Dedifferentiated amniotic fluid mesenchymal stem cell (primary cell): Measurements from ENCODE around the gene MSH5.
"Not testable (repeated sequence)": the region's sequence is repeated elsewhere in the genome, so short reads cannot be mapped to it uniquely, and the experiment has no call there.

Source experiments
- DNase-seq: peaks from one replicate; pipeline ENCODE4 v3.0.0-alpha.2; 2016; ENCODE audit errors: extremely low spot score

MSH5 gene

GRCh38 chr6:31739639-31740396 is at the start of gene MSH5:
MSH5 (plus strand) TSS chr6:31740005; CDS start chr6:31740467, 462 bp downstream.
- DNase-seq: peak; percentile 99

DNA sequence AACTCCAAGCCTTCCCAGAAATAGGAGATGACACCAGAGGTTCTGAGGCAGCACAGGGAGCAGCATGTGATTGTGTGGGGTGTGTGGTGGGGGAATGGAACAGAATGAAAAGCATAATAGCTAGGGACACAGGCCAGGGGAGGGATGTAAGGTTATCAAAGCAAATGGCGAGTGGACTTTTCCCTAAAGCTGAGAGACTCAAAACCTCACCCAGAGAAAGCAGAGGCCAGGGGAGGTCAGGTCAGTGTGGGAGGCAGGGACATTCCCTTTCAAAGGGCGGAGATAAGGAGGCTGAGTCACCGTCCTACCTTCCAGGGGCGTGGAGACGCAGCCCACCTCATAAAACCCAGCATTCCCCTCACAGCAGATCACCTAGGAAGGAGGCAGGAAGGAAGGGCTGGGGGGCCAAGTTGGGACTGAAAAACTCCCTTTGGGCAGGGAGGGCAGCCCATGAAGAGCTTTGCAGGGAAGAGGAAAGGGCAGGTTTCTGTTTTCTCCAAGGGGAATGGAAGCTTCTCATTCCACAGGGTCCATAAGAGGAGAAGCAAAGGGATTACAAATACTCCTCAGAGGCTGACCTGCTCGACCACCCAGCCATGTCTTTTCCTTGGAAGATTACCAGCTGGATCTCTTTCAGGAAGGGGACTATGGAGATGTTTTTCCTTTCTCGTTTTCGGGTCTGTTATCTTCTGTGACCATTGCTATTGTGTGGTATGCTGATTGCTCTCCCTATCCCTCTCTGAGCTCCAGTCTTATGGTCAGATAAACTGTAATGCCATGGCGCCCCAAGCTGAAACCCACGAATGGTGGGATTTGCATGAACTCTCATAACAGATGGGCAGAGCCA is 49.4 kb upstream of the MSH5 start:
- no peak for DNase-seq

GRCh38 chr6:31691078-31691463 is 48.7 kb upstream of the MSH5 start:
- no peak for DNase-seq

DNA sequence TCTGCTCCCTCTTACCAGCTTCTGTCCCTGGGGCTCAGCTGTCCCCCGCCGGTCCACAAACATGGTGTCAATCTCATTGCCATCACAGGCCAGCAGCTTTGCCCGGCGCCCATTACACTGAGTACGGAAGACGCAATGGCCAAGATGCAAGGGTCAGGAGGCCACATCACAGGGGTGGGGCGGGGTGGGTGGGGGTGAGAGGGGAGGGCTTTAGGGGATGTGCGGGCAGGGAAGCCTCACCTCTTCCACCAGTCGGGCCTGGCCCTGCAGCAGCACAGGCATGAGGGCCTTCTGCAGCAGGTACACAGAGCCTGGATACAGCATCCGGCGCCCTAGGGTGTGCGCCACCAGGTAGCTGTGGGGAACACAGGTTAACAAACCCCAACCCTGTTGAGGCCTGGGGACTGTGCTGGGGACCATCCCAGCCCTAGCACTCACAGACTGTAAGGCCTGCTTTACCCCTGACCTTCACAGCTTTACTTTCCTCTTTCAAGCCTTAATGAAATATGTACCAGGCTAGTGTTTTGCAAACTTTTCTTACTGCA is 48.2 kb upstream of the MSH5 start:
- no peak for DNase-seq

- no peak for DNase-seq
Observed at GRCh38 chr6:31692353-31692752, 47.5 kb upstream of the MSH5 start.

- DNase-seq: no peak
Observed at GRCh38 chr6:31692886-31693285, 46.9 kb upstream of the MSH5 start.

DNA sequence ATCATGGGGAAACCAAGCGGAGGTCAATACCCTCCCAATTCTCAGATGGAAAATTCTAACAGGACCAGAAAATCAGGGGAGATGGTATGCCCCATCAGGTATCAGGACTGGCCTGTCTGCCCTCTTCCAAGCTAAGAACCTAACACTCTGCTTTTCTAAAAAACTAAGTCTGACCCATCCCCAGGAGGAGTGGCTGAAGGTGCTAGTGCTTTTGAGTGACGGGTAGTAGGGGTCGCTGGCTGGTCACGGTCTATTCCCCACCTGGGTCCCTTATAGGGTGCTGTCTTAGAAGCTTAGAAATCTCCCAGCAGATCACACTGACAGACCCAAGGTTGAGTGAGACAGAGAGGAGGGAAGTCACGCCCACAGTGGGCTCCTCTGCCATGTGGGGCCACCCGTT is 46.3 kb upstream of the MSH5 start:
- no peak for DNase-seq

DNA sequence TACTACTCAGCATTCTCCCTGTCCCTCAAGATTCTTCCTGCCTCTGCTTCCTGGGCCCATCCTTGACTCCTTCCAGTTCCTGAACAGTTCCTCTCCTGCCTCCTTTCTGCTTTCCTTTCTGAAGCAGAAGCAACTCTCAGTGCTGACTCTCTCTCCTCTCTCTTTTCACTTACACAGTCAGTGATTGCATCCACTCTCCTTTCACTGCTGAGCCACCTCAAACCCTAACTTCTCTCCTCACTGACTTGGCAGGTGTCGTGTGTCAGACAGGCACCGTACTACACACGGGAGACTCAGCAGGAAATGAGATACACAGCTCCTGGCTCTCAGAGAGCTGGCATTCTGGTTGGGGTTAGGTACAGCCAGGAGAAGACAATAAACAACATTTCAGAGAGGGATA is 42.2 kb upstream of the MSH5 start:
- no peak for DNase-seq

DNA sequence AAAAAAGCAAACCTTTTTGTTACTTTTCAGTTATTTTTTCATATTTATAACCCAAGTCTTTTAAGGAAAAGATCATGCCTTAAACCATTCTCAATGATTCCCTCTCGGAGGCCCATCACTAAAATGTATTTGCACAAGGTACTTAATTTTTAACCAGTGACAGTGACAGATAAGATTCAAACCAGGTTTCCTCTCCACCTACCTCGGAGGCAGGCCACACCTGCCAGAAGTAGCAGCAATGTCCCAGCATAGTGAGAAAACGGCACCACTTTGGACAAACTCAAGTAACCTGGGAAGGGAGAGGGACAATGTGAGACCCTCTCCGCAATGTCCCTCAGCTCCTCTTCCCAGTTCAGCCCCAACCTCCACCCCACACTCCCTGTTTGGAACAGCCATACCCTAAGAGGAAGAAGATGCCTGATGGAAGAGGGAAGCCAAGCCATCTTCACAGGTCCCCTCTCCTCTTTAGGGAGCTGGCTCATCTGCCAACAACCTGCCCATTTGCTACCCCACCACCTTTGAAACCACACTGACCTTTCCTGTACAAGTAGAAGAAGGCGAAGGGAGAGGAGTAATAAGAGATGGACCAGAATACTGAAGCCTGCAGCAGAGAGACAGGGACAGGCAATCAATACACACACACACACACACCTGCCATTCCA is 38.9 kb upstream of the MSH5 start:
- DNase-seq: no peak

GRCh38 chr6:31701666-31702404 is 38.0 kb upstream of the MSH5 start:
- DNase-seq: no peak

DNA sequence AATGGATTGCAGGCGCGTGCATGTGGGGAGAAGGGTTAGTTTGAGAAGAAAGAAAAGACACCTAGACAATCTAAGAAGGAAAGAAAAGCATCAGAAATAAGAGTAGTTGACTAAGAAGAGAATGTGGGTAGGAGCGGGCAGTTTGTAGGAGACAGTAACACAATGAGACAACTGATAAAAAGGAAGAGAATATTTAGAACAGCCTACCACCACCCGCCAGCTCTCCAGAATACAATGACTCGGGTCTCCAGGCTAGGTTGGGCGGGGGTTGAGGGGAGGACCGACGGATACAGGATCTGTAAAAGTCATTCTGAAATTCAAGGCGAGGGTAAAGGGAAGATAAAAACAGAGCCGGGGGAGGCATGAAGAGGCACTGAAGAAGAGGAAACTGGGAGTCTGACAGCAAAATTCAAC is 37.4 kb upstream of the MSH5 start:
- no peak for DNase-seq

DNA sequence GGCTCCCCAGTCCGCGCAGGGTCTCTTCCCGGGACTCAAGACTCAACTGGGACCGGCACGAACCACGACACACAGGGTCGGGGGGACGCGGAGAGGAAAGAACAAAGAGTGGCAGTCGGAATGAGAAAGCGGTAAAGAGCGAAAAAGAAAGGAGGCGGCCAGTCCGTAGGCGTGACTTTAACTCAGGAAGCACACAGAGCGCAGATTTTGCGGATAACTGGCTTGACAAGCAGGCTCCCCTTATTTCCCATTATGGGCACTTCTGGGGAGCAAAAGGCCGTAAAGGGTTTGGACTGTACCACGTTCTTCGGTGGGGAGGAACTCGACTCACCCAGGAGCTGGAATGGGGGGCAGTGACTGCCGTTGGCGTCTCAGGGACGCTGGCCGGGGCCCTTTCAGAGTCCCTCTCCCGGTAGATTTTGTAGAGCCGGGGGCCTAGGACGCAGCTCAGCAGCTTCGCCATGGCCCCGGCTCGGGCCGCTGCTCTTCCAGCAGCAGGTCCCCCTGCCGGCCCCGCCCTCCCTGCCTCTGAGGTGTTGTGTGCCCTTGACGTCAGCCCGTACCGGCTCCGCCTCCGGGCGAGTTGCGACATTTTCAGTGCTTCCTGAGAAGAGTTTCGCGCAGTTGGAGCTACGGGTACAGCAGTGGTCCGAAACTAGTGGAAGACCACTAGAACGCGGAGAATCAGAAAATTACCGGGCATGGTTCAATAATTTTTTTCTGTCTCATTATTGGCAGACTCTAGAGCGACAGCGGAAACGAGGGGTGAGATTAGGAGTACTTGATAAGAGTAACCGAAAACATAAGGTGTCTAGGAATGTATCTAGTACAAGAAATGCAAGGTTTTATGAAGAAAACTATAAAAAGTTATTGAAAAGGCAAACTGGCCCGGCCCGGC is 36.7 kb upstream of the MSH5 start, which contains the start of gene ABHD16A:
Gene ABHD16A, minus strand, starts transcription at position 506 of the 898 bp plus-strand sequence. Its CDS starts 43 bp downstream, at position 463.
- DNase-seq: peak; percentile 97

DNA sequence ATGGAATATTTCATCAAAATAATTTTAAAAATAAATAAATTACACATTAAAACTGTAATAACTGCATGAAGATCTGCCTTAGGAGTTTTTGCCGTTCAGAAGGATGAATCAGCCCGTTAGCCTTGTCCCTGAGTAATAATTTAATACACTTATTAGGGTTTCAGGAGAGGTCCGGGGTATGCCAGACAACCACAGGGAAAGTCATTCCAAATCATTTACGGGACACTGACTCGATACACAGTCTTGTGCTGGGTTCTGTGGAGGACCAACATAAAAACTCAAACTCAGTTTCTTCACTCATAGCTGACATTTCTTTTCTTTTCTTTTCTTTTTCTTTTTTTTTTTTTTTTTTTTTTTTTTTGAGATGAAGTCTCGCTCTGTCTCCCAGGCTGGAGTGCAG is 33.9 kb upstream of the MSH5 start:
- no peak for DNase-seq

DNA sequence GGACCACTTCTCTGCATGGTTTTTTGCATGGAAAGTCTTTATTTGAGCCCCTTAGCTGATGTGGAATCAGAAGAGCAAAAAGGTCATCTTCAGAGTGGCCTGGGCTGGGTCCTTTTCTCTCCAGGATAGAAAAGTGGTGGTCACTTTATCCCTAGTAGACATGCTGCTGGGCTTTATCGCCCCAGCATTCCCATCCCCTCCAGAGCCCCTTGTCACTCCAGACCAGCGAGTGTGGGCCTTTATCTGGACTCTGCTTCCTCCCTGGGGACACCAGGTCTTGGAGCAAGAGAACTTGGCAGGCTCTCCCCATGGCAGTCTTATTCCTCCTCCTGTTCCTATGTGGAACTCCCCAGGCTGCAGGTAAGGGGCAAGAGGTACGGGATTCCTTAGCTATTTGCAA is 33.2 kb upstream of the MSH5 start, which contains the start of gene LY6G6F:
Gene LY6G6F, plus strand, starts transcription at position 268 of the 400 bp plus-strand sequence. Its CDS starts 41 bp downstream, at position 309.
- no peak for DNase-seq

DNA sequence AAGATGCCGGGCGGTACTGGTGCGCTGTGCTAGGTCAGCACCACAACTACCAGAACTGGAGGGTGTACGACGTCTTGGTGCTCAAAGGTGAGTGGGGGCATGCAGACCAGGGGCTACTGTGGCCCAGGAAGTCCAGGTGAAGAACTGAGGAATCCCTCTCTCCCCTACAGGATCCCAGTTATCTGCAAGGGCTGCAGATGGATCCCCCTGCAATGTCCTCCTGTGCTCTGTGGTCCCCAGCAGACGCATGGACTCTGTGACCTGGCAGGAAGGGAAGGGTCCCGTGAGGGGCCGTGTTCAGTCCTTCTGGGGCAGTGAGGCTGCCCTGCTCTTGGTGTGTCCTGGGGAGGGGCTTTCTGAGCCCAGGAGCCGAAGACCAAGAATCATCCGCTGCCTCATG is 32.1 kb upstream of the MSH5 start:
- DNase-seq: no peak

- DNase-seq: no peak
Observed at GRCh38 chr6:31708224-31708623, 31.6 kb upstream of the MSH5 start.

GRCh38 chr6:31709157-31709556 is 30.6 kb upstream of the MSH5 start:
- DNase-seq: not testable (repeated sequence)

DNA sequence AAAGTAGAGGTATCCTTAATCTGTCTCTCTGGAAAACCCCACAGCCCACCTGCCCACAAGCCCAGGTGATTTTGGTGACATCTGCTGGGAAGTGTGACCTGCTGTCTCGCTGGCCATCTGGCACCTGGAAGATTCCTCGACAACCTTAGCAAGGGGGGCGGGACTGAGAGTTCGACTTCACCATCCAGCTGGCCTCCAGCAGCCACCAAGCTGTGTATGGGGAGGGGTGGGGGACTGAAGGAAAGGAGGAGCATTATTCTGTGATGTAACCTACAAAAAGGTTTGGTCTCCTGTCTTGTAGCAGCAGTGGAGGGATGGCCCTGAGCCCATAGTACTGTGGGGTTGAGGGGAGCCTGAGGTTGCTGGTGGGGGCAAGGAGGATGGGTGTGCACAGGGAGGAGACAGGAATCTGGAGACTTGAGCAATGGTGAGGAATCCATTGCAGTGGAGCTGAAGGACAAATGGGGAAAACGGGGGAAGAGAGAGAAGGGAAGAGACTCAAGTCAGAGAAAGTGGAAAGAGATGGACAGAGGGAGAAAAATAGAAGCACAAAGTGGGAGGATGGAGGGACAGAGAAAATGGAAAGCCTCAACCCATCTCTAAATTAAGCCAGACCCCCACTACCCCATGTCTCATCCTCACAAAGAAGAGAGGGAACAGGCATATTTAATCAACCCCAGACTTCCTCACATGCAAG is 29.1 kb upstream of the MSH5 start:
- no peak for DNase-seq

DNA sequence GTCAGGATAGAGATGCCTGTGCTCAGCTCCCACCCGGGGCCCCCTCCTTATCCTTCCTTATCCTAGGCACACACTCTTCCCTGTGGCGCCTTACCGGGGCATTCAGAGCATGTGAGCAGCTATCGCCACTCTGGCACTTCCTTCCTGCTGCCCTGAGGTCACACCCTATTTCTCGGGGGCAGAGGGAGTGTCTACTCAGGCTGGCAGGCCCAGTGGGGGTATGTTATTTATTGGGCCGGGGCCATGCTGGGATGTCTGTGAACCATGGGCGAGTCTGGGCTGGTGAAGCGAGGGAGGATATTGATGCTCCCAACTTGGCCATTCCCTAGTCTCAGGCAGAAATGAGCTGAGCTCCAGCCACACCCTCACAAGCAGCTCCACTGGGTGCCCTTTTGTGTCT is 28.6 kb upstream of the MSH5 start:
- no peak for DNase-seq

- no peak for DNase-seq
Observed at GRCh38 chr6:31712296-31712695, 27.5 kb upstream of the MSH5 start.
